Measurements from ENCODE around the gene GPR101.

Gene GPR101, protein sequence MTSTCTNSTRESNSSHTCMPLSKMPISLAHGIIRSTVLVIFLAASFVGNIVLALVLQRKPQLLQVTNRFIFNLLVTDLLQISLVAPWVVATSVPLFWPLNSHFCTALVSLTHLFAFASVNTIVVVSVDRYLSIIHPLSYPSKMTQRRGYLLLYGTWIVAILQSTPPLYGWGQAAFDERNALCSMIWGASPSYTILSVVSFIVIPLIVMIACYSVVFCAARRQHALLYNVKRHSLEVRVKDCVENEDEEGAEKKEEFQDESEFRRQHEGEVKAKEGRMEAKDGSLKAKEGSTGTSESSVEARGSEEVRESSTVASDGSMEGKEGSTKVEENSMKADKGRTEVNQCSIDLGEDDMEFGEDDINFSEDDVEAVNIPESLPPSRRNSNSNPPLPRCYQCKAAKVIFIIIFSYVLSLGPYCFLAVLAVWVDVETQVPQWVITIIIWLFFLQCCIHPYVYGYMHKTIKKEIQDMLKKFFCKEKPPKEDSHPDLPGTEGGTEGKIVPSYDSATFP

DNA sequence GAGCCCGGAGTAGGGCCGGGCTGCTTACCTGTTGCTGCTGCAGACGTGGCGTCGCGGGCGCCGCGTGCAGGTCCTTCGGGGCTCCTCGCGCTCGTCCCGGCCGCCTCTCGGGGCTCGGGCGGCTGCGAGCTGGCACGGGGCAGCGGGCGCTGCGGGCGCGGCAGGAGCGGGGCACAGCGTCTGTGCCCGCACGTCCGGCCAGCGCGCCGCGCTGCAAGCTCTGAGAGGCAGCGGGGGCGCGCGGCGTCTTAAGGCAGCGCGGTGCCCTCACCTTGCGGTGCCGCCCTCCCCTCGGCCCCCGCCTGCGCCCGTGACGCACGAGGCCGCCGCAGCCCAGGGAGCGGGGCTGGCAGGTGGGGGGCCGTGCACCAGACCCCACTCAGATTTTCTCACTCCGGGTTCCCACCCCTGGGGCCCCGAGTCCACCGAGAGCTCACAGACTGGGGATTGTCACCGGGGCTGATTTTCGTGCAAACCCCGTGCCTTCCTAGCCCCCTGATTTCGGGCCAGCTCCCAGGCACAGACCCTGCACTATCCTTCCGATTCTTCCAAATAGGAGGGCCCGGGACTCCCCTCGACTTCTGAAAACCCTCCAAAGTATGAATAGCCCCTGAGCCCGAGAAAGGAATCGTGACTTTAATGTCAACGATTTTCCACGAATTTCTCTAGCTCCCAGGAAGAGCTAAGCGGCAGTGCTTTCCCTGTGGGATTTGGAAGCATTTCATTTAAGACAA is at the start of gene GPR101:
Gene GPR101, minus strand, starts transcription at position 222 of the 734 bp plus-strand sequence. CDS start 2,321 bp downstream, outside the sequence.
- Histone ChIP-seq H3K9me3 (ENCODE audit: insufficient read depth, low read depth, low read length) (no peaks in the 10 kb centered on the region), H3K9ac (ENCODE audit: low read depth, low read length) (no peak within 1 kb of the TSS), H3K27ac (ENCODE audit: low read length) (no peak within 1 kb of the TSS), H3K36me3 (ENCODE audit: insufficient read depth, low read depth, low read length) (no peaks in the 10 kb centered on the region), H3K4me3 (ENCODE audit: low read length) (peak within 1 kb of the TSS; percentile 33; the same call in 1 of the 2 replicates), H3K27me3 (ENCODE audit: insufficient read depth, low read length) (peaks cover 93% of the 10 kb centered on the region), H3K4me1 (ENCODE audit: insufficient read depth, low read length) (0 out of 2 replicates have a peak, but pooled peaks cover 2% of the 10 kb centered on the region)

DNA sequence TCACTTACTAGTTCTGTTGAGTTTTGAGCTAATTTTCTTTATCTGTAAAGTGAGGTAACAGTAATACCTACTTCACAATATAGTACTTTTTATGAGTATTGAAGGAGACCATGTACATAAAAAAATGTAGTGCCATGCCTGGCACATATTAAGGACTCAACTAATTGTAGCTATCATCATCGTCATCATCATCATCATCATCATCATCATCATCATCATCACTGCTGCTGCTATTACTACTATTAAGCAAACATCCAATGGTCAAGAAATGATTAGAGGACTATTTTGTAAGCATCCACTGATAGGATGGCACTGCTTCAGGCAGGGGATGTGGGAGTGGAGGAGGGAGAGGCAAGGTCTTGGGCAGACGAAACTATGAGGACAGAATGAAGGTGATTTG is 47.4 kb upstream of the GPR101 start:
- Histone ChIP-seq H3K4me3 (ENCODE audit: low read length) (no peak overlapping the region), H3K4me1 (ENCODE audit: insufficient read depth, low read length) (no peaks in the 10 kb centered on the region), H3K9ac (ENCODE audit: low read depth, low read length) (no peak overlapping the region), H3K27ac (ENCODE audit: low read length) (no peak overlapping the region), H3K27me3 (ENCODE audit: insufficient read depth, low read length) (no peaks in the 10 kb centered on the region), H3K36me3 (ENCODE audit: insufficient read depth, low read depth, low read length) (no peaks in the 10 kb centered on the region), H3K9me3 (ENCODE audit: insufficient read depth, low read depth, low read length) (no peaks in the 10 kb centered on the region)

DNA sequence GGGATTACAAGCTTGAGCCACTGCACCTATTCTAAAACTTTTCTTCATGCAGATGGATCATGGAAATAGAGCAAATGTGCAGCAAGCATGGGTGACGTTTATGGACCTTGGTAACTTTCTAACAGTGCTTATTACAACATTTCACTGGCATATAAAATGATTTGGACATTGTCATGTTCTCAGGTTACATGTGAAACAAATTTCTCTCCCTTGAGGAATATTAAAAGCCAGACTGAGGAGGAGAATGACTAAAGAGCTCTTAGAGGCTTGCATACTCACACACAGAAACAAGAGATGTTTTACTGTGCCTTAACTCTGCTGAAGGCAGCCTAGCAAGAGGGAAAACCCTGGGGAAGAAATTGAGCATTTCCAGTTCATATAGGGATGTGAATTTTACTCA is 38.6 kb upstream of the GPR101 start:
- Histone ChIP-seq H3K4me1 (ENCODE audit: insufficient read depth, low read length) (no peaks in the 10 kb centered on the region), H3K27me3 (ENCODE audit: insufficient read depth, low read length) (no peaks in the 10 kb centered on the region), H3K27ac (ENCODE audit: low read length) (no peak overlapping the region), H3K4me3 (ENCODE audit: low read length) (no peak overlapping the region), H3K9me3 (ENCODE audit: insufficient read depth, low read depth, low read length) (no peaks in the 10 kb centered on the region), H3K9ac (ENCODE audit: low read depth, low read length) (no peak overlapping the region), H3K36me3 (ENCODE audit: insufficient read depth, low read depth, low read length) (no peaks in the 10 kb centered on the region)

DNA sequence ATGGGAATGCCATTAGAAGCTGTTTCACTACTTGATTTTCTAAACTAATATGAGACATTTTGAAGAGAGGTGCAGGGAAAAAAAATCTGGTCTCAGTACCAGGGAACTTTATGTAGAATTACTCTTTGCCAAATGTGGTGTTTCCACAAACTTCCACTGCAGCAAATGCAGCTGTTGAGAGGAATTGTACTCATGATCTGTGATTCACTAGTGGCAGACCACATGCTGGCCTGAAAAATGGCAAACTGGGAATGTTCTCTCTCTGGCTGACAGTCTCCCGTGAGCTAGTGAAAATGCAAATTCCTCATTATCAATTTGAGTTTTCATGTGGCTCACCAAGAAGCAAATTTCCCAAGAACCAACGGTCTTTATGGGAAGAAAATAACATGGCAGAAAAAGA is 37.8 kb upstream of the GPR101 start:
- Histone ChIP-seq H3K4me1 (ENCODE audit: insufficient read depth, low read length) (no peaks in the 10 kb centered on the region), H3K27me3 (ENCODE audit: insufficient read depth, low read length) (no peaks in the 10 kb centered on the region), H3K9me3 (ENCODE audit: insufficient read depth, low read depth, low read length) (no peaks in the 10 kb centered on the region), H3K9ac (ENCODE audit: low read depth, low read length) (no peak overlapping the region), H3K4me3 (ENCODE audit: low read length) (no peak overlapping the region), H3K27ac (ENCODE audit: low read length) (no peak overlapping the region), H3K36me3 (ENCODE audit: insufficient read depth, low read depth, low read length) (no peaks in the 10 kb centered on the region)

DNA sequence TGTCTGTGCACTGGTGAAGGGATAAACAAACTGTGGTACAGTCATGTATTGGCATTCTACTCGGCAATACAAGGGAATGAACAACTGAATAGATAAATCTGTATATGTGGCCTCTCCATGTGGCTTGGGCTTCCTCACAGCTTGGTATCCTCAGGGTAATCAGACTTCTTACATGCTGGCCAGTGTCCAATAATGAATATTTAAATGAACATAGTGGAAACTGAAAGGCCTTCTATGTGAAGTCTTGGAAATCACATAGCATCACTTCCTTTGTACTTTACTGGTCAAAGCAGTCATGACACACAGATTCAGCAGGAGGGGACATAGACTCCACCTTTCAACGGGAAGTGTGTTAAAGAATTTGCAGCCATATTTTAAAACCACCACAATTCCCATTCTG is 33.4 kb upstream of the GPR101 start:
- H3K4me3 ChIP-seq (ENCODE audit: low read length): no peak overlapping the region
- H3K9me3 ChIP-seq (ENCODE audit: insufficient read depth, low read depth, low read length): no peaks in the 10 kb centered on the region
- H3K27me3 ChIP-seq (ENCODE audit: insufficient read depth, low read length): no peaks in the 10 kb centered on the region
- no peaks in the 10 kb centered on the region for H3K36me3 ChIP-seq (ENCODE audit: insufficient read depth, low read depth, low read length)
- H3K9ac ChIP-seq (ENCODE audit: low read depth, low read length): no peak overlapping the region
- no peak overlapping the region for H3K27ac ChIP-seq (ENCODE audit: low read length)
- no peaks in the 10 kb centered on the region for H3K4me1 ChIP-seq (ENCODE audit: insufficient read depth, low read length)

DNA sequence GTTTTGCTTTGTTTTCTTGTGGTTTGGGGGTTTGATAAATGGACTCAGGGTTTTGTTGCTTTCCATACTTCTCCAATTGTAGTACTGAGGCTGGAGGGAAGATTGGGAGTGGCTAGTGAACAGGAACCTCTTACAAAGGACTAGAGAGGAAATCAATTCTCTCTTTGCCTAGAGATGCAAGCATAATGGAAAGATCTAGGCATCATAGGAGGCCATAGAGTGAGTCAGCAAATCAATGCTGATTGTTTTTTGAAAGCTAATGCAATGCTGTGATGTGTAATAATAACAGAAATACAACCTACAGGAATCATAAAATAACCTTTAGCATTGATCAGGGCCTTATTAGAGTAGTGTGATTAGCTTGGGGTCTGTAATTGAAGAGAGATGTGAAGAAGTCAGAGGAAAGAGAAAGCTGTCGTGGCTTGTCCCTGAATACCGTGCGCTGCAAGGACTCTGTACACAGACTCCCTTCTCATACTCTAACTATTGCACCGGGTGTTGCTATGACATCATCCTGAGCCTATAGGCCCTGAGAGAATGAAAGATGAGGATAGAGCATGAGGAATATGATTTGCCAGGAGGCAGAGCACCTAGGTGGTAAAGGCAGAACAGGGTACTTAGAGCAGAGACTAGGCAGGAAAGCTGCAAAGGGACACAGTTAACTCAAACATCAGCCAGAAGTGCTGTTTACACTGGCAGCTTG is 29.3 kb upstream of the GPR101 start:
- H3K9ac ChIP-seq (ENCODE audit: low read depth, low read length): no peak overlapping the region
- H3K27ac ChIP-seq (ENCODE audit: low read length): no peak overlapping the region
- H3K4me3 ChIP-seq (ENCODE audit: low read length): no peak overlapping the region
- H3K36me3 ChIP-seq (ENCODE audit: insufficient read depth, low read depth, low read length): no peaks in the 10 kb centered on the region
- H3K27me3 ChIP-seq (ENCODE audit: insufficient read depth, low read length): no peaks in the 10 kb centered on the region
- H3K9me3 ChIP-seq (ENCODE audit: insufficient read depth, low read depth, low read length): no peaks in the 10 kb centered on the region
- H3K4me1 ChIP-seq (ENCODE audit: insufficient read depth, low read length): no peaks in the 10 kb centered on the region

DNA sequence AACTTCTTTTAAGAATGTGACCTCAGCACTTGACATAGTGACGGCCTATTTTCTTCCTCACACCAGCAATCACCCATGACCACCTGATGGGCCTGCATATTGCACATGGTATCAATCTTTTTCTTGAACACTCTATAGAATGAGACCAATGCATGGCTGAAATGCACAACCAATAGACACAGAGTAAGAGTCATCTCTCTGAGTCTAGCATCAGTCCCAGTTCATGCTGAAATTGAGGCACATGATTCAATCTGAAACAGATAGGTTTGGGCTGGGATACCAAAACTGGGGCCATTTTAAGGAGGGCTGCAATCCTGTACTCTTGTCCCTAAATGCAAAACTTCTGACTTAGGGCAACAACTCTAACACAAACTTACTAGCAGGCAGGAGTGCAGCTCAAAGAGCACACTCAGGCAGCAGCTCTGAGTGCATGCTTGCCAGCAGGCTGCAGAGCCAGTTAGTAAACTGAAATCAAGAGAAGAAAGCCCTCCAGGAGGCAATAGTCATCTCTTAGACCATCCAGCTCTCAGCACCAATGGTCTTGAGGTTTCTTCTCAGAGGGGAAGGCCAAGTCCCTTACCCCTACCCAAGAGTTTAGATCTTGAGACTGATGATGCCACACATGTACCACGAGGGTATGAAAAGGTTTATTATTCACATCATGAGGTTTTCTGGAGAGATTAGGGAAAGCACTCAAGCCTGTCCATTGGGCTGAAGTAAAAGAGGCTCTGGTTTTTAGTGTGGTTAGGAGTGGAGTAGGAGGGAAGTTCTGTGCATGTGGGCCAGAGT is 24.7 kb upstream of the GPR101 start:
- no peak overlapping the region for H3K9ac ChIP-seq (ENCODE audit: low read depth, low read length)
- no peaks in the 10 kb centered on the region for H3K36me3 ChIP-seq (ENCODE audit: insufficient read depth, low read depth, low read length)
- H3K27ac ChIP-seq (ENCODE audit: low read length): no peak overlapping the region
- H3K4me1 ChIP-seq (ENCODE audit: insufficient read depth, low read length): no peaks in the 10 kb centered on the region
- H3K9me3 ChIP-seq (ENCODE audit: insufficient read depth, low read depth, low read length): no peaks in the 10 kb centered on the region
- peaks cover 21% of the 10 kb centered on the region for H3K27me3 ChIP-seq (ENCODE audit: insufficient read depth, low read length)
- H3K4me3 ChIP-seq (ENCODE audit: low read length): no peak overlapping the region

DNA sequence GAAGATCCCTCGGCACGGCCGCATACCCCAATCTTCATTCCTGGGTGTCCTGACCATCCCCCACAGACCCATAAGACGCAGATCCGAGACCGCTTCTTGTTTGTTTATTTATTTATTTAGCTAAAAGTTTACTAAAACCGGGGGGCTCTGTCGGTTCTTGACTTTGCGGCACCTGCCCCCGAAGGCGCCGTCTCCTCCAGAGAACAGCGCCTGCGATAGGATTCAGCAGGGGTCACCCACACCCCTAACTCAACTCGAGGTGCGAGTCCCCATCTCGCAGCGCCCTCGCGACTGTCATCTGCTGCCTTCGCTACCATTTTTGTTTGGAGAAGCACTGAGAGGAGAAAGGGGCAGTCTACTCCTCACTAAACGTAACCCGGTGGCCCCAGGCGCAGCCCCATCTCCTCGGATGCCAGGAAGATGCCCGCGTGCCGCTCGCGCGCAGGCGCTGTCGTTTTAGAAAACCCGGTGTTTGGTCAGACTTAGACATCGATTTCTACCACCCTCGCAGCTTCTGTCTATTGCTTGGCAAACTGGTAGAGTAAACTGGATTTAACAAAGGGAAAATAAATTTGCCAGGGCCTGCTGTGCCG is 18.9 kb upstream of the GPR101 start:
- Histone ChIP-seq H3K27ac (ENCODE audit: low read length) (no peak overlapping the region), H3K9ac (ENCODE audit: low read depth, low read length) (no peak overlapping the region), H3K36me3 (ENCODE audit: insufficient read depth, low read depth, low read length) (no peaks in the 10 kb centered on the region), H3K27me3 (ENCODE audit: insufficient read depth, low read length) (peaks cover 59% of the 10 kb centered on the region), H3K9me3 (ENCODE audit: insufficient read depth, low read depth, low read length) (no peaks in the 10 kb centered on the region), H3K4me1 (ENCODE audit: insufficient read depth, low read length) (no peaks in the 10 kb centered on the region), H3K4me3 (ENCODE audit: low read length) (peak overlapping the region; percentile 73)

DNA sequence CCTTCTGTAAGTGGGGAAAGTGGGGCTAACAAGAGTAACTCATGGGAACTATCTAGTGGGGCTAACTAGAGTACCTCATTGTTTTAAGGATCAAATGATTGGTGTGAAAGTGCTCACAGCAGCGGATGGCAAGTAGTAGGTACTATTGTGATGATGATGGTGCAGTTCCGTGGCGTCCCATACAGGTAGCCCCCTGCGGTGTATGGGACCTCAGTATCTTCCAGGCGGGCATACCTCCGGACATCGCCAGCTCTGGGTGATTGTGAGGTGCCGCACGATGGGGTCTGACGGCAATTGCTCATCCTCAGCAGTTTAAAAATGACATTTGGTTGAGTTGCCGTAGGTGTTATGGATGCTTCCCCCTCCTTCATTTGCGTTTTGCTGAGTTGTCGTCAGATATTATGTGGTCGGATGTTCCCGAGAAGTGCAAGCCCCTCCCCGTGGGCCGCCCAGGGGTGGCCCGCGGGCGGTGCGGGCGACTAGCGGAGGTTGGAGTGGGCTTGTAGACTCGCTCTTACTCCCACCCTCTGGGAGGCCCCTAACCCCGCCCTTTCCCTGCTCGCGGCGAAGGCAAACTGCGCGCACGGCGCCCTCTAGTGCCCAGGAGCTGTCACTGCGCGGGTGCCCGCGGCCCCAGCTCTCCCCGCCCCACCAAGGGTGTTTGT is 18.3 kb upstream of the GPR101 start:
- no peaks in the 10 kb centered on the region for H3K9me3 ChIP-seq (ENCODE audit: insufficient read depth, low read depth, low read length)
- H3K36me3 ChIP-seq (ENCODE audit: insufficient read depth, low read depth, low read length): no peaks in the 10 kb centered on the region
- H3K9ac ChIP-seq (ENCODE audit: low read depth, low read length): no peak overlapping the region
- peaks cover 59% of the 10 kb centered on the region for H3K27me3 ChIP-seq (ENCODE audit: insufficient read depth, low read length)
- no peak overlapping the region for H3K27ac ChIP-seq (ENCODE audit: low read length)
- peak overlapping the region; percentile 73 for H3K4me3 ChIP-seq (ENCODE audit: low read length)
- no peaks in the 10 kb centered on the region for H3K4me1 ChIP-seq (ENCODE audit: insufficient read depth, low read length)

DNA sequence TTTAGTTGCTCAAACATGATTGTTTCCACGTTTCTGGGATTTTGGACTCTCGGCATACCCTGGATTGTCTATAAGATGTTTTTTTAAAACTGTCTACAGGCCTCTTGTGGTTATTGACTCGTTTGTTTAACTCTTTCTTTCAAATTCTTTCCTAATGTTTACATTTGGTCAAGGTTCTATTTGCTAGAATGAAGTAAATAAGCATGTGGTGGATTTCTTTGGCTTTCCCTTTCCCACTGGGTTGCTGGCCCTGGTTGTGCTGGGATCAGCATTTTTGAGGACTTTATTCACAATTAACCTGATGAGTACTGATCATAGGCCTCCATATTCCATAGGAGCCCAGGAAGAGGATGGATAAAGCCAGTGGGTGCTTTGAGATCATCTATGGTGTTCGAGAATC is 11.1 kb upstream of the GPR101 start:
- Histone ChIP-seq H3K4me3 (ENCODE audit: low read length) (no peak overlapping the region), H3K36me3 (ENCODE audit: insufficient read depth, low read depth, low read length) (no peaks in the 10 kb centered on the region), H3K9me3 (ENCODE audit: insufficient read depth, low read depth, low read length) (no peaks in the 10 kb centered on the region), H3K9ac (ENCODE audit: low read depth, low read length) (no peak overlapping the region), H3K27me3 (ENCODE audit: insufficient read depth, low read length) (peaks cover 6% of the 10 kb centered on the region; the same call in 1 of the 2 replicates), H3K4me1 (ENCODE audit: insufficient read depth, low read length) (no peaks in the 10 kb centered on the region), H3K27ac (ENCODE audit: low read length) (no peak overlapping the region)

Measured in iPS-20b (cell line).